ENCODE results near the gene CWH43. TPM values are rescaled to one million over a fixed set of nuclear protein-coding genes. Genes with fewer than 3 reads are reported as not detected.

CWH43 gene
- total RNA-seq, 1 donor from 2014 or later: not detected

DNA sequence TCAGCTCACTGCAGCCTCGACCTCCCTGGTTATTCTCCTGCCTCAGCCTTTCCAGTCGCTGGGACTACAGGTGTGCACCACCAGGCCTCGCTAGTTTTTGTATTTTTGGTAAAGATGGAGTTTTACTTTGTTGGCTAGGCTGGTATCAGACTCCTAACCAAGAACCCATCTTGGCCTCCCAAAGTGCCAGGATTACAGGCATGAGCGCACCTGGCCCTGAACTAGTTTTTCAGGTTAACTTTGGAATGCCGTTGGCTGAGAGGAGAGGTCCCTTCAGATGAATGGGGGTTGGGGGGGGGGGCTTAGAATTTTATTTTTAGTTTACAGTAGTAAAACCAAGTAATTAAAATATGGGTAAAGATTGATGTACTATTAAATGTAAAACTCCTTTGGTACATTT, 23.4 kb upstream of the CWH43 start:
- Mint-ChIP-seq H3K27ac (no peak overlapping the region), H3K9me3 (no peaks in the 10 kb centered on the region), H3K4me1 (no peaks in the 10 kb centered on the region), H3K27me3 (peaks cover 6% of the 10 kb centered on the region), H3K4me3 (no peak overlapping the region), H3K36me3 (ENCODE audit: low read depth) (no peaks in the 10 kb centered on the region)
- TF ChIP-seq, protein P1, sequence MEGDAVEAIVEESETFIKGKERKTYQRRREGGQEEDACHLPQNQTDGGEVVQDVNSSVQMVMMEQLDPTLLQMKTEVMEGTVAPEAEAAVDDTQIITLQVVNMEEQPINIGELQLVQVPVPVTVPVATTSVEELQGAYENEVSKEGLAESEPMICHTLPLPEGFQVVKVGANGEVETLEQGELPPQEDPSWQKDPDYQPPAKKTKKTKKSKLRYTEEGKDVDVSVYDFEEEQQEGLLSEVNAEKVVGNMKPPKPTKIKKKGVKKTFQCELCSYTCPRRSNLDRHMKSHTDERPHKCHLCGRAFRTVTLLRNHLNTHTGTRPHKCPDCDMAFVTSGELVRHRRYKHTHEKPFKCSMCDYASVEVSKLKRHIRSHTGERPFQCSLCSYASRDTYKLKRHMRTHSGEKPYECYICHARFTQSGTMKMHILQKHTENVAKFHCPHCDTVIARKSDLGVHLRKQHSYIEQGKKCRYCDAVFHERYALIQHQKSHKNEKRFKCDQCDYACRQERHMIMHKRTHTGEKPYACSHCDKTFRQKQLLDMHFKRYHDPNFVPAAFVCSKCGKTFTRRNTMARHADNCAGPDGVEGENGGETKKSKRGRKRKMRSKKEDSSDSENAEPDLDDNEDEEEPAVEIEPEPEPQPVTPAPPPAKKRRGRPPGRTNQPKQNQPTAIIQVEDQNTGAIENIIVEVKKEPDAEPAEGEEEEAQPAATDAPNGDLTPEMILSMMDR (IDR thresholded peaks at IDR 0.05): no peak
- no peak for DNase-seq
- intact Hi-C loops (cut with micrococcal nuclease): loop anchor here (1.0 to 10.0 kb wide), 7 partner anchors 56 to 838 kb away; partner anchors contain the start of genes FRYL and OCIAD2
- CTCF ChIA-PET: interaction anchor here (1.0 to 5.3 kb wide), 4 partner anchors 18 to 516 kb away, joined by 3 to 48 read pairs (median 4); no protein-coding TSS in a partner anchor
- no peak for ATAC-seq (ENCODE audit: low read depth)
- POLR2A ChIA-PET: no interaction called here

DNA sequence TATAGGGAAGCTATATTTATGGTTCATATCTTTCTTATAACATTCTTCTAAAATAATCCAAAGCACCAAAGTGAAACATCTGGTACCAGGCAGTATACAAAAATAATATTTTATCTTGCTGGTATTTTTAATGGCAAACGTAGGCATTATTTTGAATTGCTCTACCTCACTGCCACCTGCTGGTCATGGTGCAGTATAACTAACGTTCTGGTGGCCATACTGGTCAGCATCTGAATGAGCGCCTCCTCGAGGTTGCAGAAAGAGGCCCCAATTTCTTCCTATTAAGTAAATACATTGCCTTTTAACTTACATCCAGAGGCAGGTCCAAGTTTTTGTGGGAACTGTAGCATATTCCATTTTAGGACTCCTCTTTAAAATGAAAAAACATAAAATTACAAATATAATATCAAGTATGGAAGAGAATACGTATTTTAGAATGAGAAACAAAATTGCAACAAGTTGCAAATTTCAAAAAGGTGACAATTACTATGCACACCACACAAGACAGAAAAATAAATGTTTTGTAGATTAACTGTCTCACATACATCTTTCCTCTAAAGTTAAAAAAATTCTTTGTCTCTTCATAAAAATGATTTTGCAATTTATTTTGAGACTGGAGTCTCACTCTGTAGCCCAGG, 22.9 kb upstream of the CWH43 start:
- intact Hi-C loops (cut with micrococcal nuclease): loop anchor here (1.0 to 10.0 kb wide), 7 partner anchors 56 to 838 kb away; partner anchors contain the start of genes FRYL and OCIAD2
- Mint-ChIP-seq H3K9me3 (no peaks in the 10 kb centered on the region), H3K36me3 (ENCODE audit: low read depth) (no peaks in the 10 kb centered on the region), H3K4me1 (no peaks in the 10 kb centered on the region), H3K27ac (no peak overlapping the region), H3K4me3 (no peak overlapping the region), H3K27me3 (peaks cover 6% of the 10 kb centered on the region)
- POLR2A ChIA-PET: no interaction called here
- ATAC-seq (ENCODE audit: low read depth): peak; percentile 92
- DNase-seq: peak; percentile 22
- CTCF ChIA-PET: interaction anchor here (1.0 to 5.3 kb wide), 5 partner anchors 19 to 516 kb away, joined by 3 to 48 read pairs (median 4); no protein-coding TSS in a partner anchor
- TF ChIP-seq, protein P1 (IDR thresholded peaks at IDR 0.05): peak; percentile 94

DNA sequence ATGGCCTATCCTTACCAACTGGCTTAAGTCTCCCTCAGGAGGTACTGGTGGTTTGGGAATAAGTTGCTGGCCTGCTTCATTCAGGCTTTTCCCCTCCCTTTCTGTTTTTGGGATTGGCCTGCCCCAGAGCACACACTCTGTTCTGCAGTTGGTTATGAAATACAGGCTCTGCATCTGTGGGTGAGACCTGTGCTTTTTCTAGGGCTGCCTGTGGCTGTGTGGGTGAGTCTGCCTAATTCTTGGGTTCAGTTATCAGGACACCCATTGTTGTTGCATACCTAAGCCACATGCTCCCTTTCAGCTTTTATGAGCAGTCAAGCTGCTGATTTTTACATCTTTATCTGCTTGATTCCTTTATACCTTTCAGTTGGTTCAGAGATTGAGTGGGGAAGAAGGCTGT, 19.0 kb upstream of the CWH43 start:
- Mint-ChIP-seq H3K4me1 (no peaks in the 10 kb centered on the region), H3K27me3 (peaks cover 8% of the 10 kb centered on the region), H3K4me3 (no peak overlapping the region), H3K27ac (no peak overlapping the region), H3K9me3 (no peaks in the 10 kb centered on the region), H3K36me3 (ENCODE audit: low read depth) (no peaks in the 10 kb centered on the region)
- DNase-seq: no peak
- POLR2A ChIA-PET: no interaction called here
- CTCF ChIA-PET: interaction anchor here (0.8 to 2.3 kb wide), 2 partner anchors 389 to 526 kb away, joined by 3 to 6 read pairs; no protein-coding TSS in a partner anchor
- ATAC-seq (ENCODE audit: low read depth): no peak
- TF ChIP-seq, protein P1 (IDR thresholded peaks at IDR 0.05): no peak
- intact Hi-C loops (cut with micrococcal nuclease): loop anchor here (10.0 kb wide), 2 partner anchors 282 to 842 kb away; no protein-coding TSS in a partner anchor

- ATAC-seq (ENCODE audit: low read depth) (no peak), DNase-seq (no peak)
- Mint-ChIP-seq H3K4me3 (no peak overlapping the region), H3K4me1 (no peaks in the 10 kb centered on the region), H3K9me3 (no peaks in the 10 kb centered on the region), H3K27me3 (peaks cover 8% of the 10 kb centered on the region), H3K36me3 (ENCODE audit: low read depth) (no peaks in the 10 kb centered on the region), H3K27ac (no peak overlapping the region)
- ChIA-PET POLR2A (no interaction called here), CTCF (interaction anchor here (0.8 to 2.3 kb wide), 2 partner anchors 389 to 526 kb away, joined by 3 to 6 read pairs; no protein-coding TSS in a partner anchor)
- TF ChIP-seq, protein P1 (IDR thresholded peaks at IDR 0.05): no peak
- intact Hi-C loops (cut with micrococcal nuclease): loop anchor here (10.0 kb wide), 2 partner anchors 283 to 843 kb away; no protein-coding TSS in a partner anchor
Observed at GRCh38 chr4:48967631-48968030, 18.4 kb upstream of the CWH43 start.

DNA sequence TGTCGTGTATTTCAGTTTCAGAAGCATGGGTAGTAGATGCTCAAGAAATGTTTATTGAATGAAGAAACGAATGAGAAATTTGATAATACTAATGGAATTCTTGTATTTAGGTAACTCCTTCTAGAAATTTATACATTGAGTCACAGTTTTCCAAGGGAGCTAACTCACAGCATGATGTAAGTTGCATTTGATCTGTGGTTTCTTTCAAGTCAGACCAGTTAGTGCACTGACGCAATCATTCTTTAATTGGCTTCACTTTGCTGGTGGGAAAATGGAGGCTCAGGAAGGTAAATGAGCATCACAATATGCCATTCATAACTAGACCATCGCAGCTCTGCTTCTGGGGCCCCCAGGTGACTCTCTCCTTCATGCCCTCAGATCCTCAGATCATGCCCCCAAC, 17.3 kb upstream of the CWH43 start:
- Mint-ChIP-seq H3K27me3 (peaks cover 8% of the 10 kb centered on the region), H3K27ac (no peak overlapping the region), H3K9me3 (no peaks in the 10 kb centered on the region), H3K4me3 (no peak overlapping the region), H3K4me1 (no peaks in the 10 kb centered on the region), H3K36me3 (ENCODE audit: low read depth) (no peaks in the 10 kb centered on the region)
- ATAC-seq (ENCODE audit: low read depth) (no peak), DNase-seq (no peak)
- ChIA-PET CTCF (no interaction called here), POLR2A (no interaction called here)
- intact Hi-C loops (cut with micrococcal nuclease): loop anchor here (10.0 kb wide), 2 partner anchors 284 to 844 kb away; no protein-coding TSS in a partner anchor
- TF ChIP-seq, protein P1 (IDR thresholded peaks at IDR 0.05): no peak

All from activated B cell treated with CpG ODN at 0.5 μM for 24 hours (primary cell).